HG03575 (cell line): ENCODE measurements around the gene ALMS1.
"Not testable (repeated sequence)": the region's sequence is repeated elsewhere in the genome, so short reads cannot be mapped to it uniquely, and the experiment has no call there.

Experiments used
- ATAC-seq: cut with Tn5 transposase; IDR thresholded peaks from one replicate; pipeline ENCODE4 v1.9.1; 2021; ENCODE audit not compliant: unreplicated experiment, insufficient number of reproducible peaks, low FRiP score; ENCODE audit errors: extremely low read depth

ALMS1 gene

GRCh38 chr2:73483874-73484273 is 98.2 kb downstream of the ALMS1 start:
- ATAC-seq, result not testable (repeated sequence)

GRCh38 chr2:73487112-73487657 is 101.5 kb downstream of the ALMS1 start:
- ATAC-seq, result no peak

GRCh38 chr2:73488079-73488478 is 102.4 kb downstream of the ALMS1 start:
- no peak for ATAC-seq

GRCh38 chr2:73489053-73489452 is 103.4 kb downstream of the ALMS1 start:
- ATAC-seq, result no peak

- no peak for ATAC-seq
Observed at GRCh38 chr2:73494031-73494430, 108.4 kb downstream of the ALMS1 start.

- ATAC-seq, result no peak
Observed at GRCh38 chr2:73503992-73504570, 118.4 kb downstream of the ALMS1 start.

GRCh38 chr2:73504850-73505249 is 119.2 kb downstream of the ALMS1 start:
- ATAC-seq, result not testable (repeated sequence)

GRCh38 chr2:73510470-73510869 is 124.8 kb downstream of the ALMS1 start:
- not testable (repeated sequence) for ATAC-seq

GRCh38 chr2:73516033-73516432 is 130.4 kb downstream of the ALMS1 start:
- ATAC-seq, result no peak

- no peak for ATAC-seq
Observed at GRCh38 chr2:73528688-73529087, 143.1 kb downstream of the ALMS1 start.

GRCh38 chr2:73530773-73531172 is 145.1 kb downstream of the ALMS1 start:
- not testable (repeated sequence) for ATAC-seq

GRCh38 chr2:73532381-73532780 is 146.7 kb downstream of the ALMS1 start:
- ATAC-seq, result no peak

GRCh38 chr2:73536133-73536840 is 150.7 kb downstream of the ALMS1 start:
- no peak for ATAC-seq

GRCh38 chr2:73560875-73561274 is 175.2 kb downstream of the ALMS1 start:
- not testable (repeated sequence) for ATAC-seq

- ATAC-seq, result no peak
Observed at GRCh38 chr2:73561422-73561821, 175.8 kb downstream of the ALMS1 start.

- no peak for ATAC-seq
Observed at GRCh38 chr2:73564986-73565385, 179.3 kb downstream of the ALMS1 start.

GRCh38 chr2:73566288-73566878 is 180.7 kb downstream of the ALMS1 start:
- no peak for ATAC-seq

- ATAC-seq, result no peak
Observed at GRCh38 chr2:73575261-73575660, 189.6 kb downstream of the ALMS1 start.

GRCh38 chr2:73582364-73582763 is 196.7 kb downstream of the ALMS1 start:
- ATAC-seq, result no peak

- ATAC-seq, result no peak
Observed at GRCh38 chr2:73588177-73588576, 202.5 kb downstream of the ALMS1 start.
